Measurements from ENCODE around the gene PTPRT. TPM values are rescaled to one million over a fixed set of nuclear protein-coding genes. Genes with fewer than 3 reads are reported as not detected.
A peak's percentile ranks its signal among the peaks of the same experiment; 100 is the strongest.

PTPRT gene
- total and polyA plus RNA-seq, 11 donors = 0.04 to 2.5 (median 0.25) TPM; not detected in 2

DNA sequence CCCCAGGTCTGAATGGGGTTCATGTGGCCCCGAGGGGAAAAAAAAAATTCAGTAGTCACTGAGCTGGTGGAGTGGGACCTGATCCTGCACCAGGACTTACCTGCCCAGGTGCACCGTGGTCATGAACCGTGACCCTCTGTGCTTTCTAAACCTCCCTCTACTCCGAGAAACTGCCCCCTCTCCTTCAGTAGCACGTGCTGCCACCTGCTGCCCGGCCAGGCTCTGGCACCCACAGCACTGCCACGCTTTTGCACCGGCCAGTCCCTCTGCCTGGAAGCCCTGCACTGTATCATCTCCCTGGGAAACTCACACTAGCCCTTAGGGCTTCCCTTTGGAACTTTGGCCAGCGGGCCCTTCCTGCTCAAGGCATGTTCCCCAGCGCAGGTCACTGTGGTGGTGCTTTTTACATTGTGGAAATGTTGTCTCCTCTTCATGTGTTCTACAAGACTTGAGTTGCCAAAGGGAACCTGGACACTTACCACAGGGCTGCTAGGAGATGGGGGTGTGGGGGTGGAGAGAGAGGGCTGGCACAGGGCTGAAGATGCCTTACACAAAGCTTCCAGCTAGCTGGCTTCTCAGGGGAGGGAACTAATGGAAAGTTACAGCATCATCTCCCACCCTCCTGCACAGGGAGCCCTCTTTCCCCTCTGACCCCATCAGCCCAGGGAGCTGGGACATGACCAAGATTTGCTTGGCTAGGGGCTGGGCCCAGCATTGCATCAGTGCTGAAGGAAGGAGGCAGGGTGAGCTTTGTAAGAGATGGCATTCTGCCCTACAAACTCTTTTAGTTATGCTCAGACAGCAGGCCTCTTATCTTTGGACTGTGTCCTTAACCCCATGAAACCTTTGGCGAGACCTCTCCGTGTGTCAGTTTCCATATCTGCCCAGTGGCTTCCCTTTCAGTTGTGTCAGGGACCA, 2.5 kb upstream of the PTPRT start:
- WGBS, 4 donors = 18 to 27% (median 23%) methylated on average over 12 of the region's 12 CpGs
- DNase-seq (no peak), ATAC-seq (peak in 2 of 4 donors; percentile 28 to 32)
- H3K4me1 ChIP-seq = peaks cover 0 to 22% (median 5%) of the 10 kb centered on the region in 12 donors
- H3K36me3 ChIP-seq = no peaks in the 10 kb centered on the region
- intact Hi-C loops (cut with DNase I) = no loop called here
- no peak overlapping the region for H3K4me3 ChIP-seq
- TF ChIP-seq, protein P1, sequence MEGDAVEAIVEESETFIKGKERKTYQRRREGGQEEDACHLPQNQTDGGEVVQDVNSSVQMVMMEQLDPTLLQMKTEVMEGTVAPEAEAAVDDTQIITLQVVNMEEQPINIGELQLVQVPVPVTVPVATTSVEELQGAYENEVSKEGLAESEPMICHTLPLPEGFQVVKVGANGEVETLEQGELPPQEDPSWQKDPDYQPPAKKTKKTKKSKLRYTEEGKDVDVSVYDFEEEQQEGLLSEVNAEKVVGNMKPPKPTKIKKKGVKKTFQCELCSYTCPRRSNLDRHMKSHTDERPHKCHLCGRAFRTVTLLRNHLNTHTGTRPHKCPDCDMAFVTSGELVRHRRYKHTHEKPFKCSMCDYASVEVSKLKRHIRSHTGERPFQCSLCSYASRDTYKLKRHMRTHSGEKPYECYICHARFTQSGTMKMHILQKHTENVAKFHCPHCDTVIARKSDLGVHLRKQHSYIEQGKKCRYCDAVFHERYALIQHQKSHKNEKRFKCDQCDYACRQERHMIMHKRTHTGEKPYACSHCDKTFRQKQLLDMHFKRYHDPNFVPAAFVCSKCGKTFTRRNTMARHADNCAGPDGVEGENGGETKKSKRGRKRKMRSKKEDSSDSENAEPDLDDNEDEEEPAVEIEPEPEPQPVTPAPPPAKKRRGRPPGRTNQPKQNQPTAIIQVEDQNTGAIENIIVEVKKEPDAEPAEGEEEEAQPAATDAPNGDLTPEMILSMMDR (IDR thresholded peaks at IDR 0.05) = peak in 9 of 12 donors; percentile 21 to 46 (median 25)
- no peak for TF ChIP-seq POLR2A (IDR thresholded peaks at IDR 0.05)
- H3K27me3 ChIP-seq = peaks cover 9 to 59% (median 39%) of the 10 kb centered on the region in 9 donors
- no peaks in the 10 kb centered on the region for H3K9me3 ChIP-seq
- no peak overlapping the region for H3K27ac ChIP-seq

GRCh38 chr20:43191143-43191542, 1.4 kb upstream of the PTPRT start:
- peaks cover 9 to 65% (median 42%) of the 10 kb centered on the region in 9 donors for H3K27me3 ChIP-seq
- DNase-seq (no peak), ATAC-seq (no peak)
- 57 to 79% (median 68%) methylated on average over 5 of the region's 5 CpGs for WGBS, 4 donors
- no peaks in the 10 kb centered on the region for H3K36me3 ChIP-seq
- peaks cover 0 to 22% (median 5%) of the 10 kb centered on the region in 12 donors for H3K4me1 ChIP-seq
- no peaks in the 10 kb centered on the region for H3K9me3 ChIP-seq
- H3K4me3 ChIP-seq = no peak overlapping the region
- intact Hi-C loops (cut with DNase I) = no loop called here
- no peak overlapping the region for H3K27ac ChIP-seq
- TF ChIP-seq POLR2A (IDR thresholded peaks at IDR 0.05) = no peak
- TF ChIP-seq, protein P1 (IDR thresholded peaks at IDR 0.05) = no peak

DNA sequence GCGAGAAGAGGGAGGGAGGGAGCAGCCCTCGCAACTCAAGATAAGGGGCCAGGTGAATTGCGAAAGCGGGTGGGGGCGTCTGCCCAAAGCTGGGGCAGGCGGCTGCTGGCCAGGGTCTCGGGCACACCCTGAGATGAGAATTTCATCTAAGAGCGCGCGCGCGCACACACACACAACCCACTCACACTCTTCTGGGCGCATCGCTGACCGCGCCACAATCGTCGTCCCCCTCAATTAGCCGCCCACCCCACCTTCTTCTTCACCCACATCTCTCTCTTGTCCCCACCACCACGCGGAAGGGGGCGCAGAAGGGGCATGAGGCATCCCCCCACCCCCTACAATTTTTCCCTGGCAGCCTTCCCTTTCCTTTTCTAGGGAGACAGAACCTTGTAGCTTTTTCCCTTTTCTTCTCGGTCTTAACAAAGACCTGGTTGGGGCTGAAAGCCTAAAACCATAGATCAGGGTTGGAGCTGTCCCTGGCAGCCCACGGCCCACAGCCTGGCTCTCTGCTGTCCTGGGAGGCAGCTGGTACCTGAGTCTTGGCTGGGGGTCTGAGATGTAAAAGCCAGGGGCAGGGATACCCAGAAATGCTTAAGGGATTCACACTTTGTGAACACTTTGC, 737 bp upstream of the PTPRT start:
- DNase-seq (no peak), ATAC-seq (no peak)
- Histone ChIP-seq H3K27ac (no peak overlapping the region), H3K4me1 (peaks cover 0 to 22% (median 5%) of the 10 kb centered on the region in 12 donors), H3K27me3 (peaks cover 9 to 72% (median 47%) of the 10 kb centered on the region in 9 donors), H3K4me3 (peak overlapping the region in 2 of 12 donors; percentile 12 to 35), H3K36me3 (no peaks in the 10 kb centered on the region), H3K9me3 (no peaks in the 10 kb centered on the region)
- no peak for TF ChIP-seq POLR2A (IDR thresholded peaks at IDR 0.05)
- TF ChIP-seq, protein P1 (IDR thresholded peaks at IDR 0.05) = no peak
- intact Hi-C loops (cut with DNase I) = no loop called here
- WGBS, 4 donors = 7 to 9% (median 8%) methylated on average over 23 to 24 of the region's 24 CpGs
